SK-N-SH (cell line): ENCODE data around the gene PYGO1.

ENCODE experiments used
- CHD2 ChIP-seq: fragments of 150-350 bp; IDR thresholded peaks from 2 replicates; pipeline ENCODE4 v1.6.1; 2018; ENCODE audit warnings: low read length; ENCODE audit not compliant: partially characterized antibody
- CTCF ChIP-seq: fragments of 200-600 bp; sonication (generic); IDR thresholded peaks from 2 replicates; pipeline ENCODE4 v1.6.1; 2017; ENCODE audit warnings: antibody characterized with exemption, mild to moderate bottlenecking, moderate library complexity
- FOSL2 ChIP-seq: IDR thresholded peaks from 2 replicates; pipeline ENCODE4 v1.4.0; 2012; ENCODE audit warnings: low read depth, mild to moderate bottlenecking, moderate library complexity, borderline replicate concordance
- IRF3 ChIP-seq: fragments of 150-350 bp; IDR thresholded peaks from 2 replicates; pipeline ENCODE4 v1.6.1; 2016; ENCODE audit warnings: mild to moderate bottlenecking, low read depth, low read length
- MXI1 ChIP-seq: IDR thresholded peaks from 2 replicates; pipeline ENCODE4 v1.6.1; 2012; ENCODE audit warnings: mild to moderate bottlenecking, low read depth, low read length, improper control_type of control experiment
- POLR2AphosphoS5 ChIP-seq: IDR thresholded peaks from 2 replicates; pipeline ENCODE4 v1.6.1; 2012; ENCODE audit warnings: low read depth, low read length
- REST ChIP-seq: IDR thresholded peaks from 2 replicates; pipeline ENCODE4 v1.6.1; 2012; ENCODE audit warnings: mild to moderate bottlenecking, low read depth, low read length, moderate library complexity
- SMC3 ChIP-seq: IDR thresholded peaks from 2 replicates; pipeline ENCODE4 v1.6.1; 2012; ENCODE audit warnings: low read depth, low read length, improper control_type of control experiment
- TAF1 ChIP-seq: IDR thresholded peaks from 2 replicates; pipeline ENCODE4 v1.6.1; 2012; ENCODE audit warnings: low read depth, mild to moderate bottlenecking, low read length, moderate library complexity, borderline replicate concordance
- USF1 ChIP-seq: IDR thresholded peaks from 2 replicates; pipeline ENCODE4 v1.4.0; 2012; ENCODE audit warnings: low read depth, borderline replicate concordance

- TF ChIP-seq FOSL2 (no peak), CTCF (no peak), SMC3 (no peak), MXI1 (no peak), TAF1 (no peak), CHD2 (no peak), USF1 (no peak), POLR2AphosphoS5 (no peak), IRF3 (no peak), REST (no peak)
Observed at GRCh38 chr15:55590788-55591187, 2.6 kb upstream of the PYGO1 start.
